NB4 (cell line): ENCODE measurements around the gene ANKRD37.

Source experiments
- DNase-seq: peaks from one replicate; pipeline ENCODE4 v3.0.0; 2010; ENCODE audit warnings: low read depth
- H3K4me3 ChIP-seq: one replicate; pipeline ENCODE4 v1.5.1; 2011; ENCODE audit warnings: mild to moderate bottlenecking, low read depth, low read length, moderate library complexity
- CTCF ChIP-seq: IDR thresholded peaks from one replicate; pipeline ENCODE4 v1.5.1; 2012; ENCODE audit warnings: low read depth, low read length
- MAX ChIP-seq: IDR thresholded peaks from 2 replicates; pipeline ENCODE4 v1.6.1; 2011; ENCODE audit warnings: low read depth, low read length
- MYC ChIP-seq: IDR thresholded peaks from 2 replicates; pipeline ENCODE4 v1.6.1; 2011; ENCODE audit warnings: low read depth, low read length
- POLR2A ChIP-seq: IDR thresholded peaks from 2 replicates; pipeline ENCODE4 v1.6.1; 2011; ENCODE audit warnings: mild to moderate bottlenecking; ENCODE audit not compliant: insufficient read length; ENCODE audit errors: extremely low read depth

The ANKRD37 gene

GRCh38 chr4:185441479-185441878 is 44.8 kb downstream of the ANKRD37 start:
- no peak for TF ChIP-seq POLR2A
- no peak for TF ChIP-seq CTCF
- TF ChIP-seq MAX = no peak
- no peak for TF ChIP-seq MYC
- no peak overlapping the region for H3K4me3 ChIP-seq
- DNase-seq = no peak

- DNase-seq = no peak
- no peak overlapping the region for H3K4me3 ChIP-seq
- TF ChIP-seq CTCF (no peak), POLR2A (no peak), MAX (no peak), MYC (no peak)
These were observed 48.6 kb downstream of the ANKRD37 start for GRCh38 chr4:185445209-185445608.
